GM12878 (cell line): Measurements from ENCODE around the gene STAMBPL1. TPM values are rescaled to one million over a fixed set of nuclear protein-coding genes. Genes with fewer than 3 reads are reported as not detected.

Experiments used
- ATAC-seq: fragments of 200-7000 bp; cut with Tn5 transposase; 3 replicates; pipeline ENCODE4 v1.9.1; 2020; ENCODE audit warnings: mild to moderate bottlenecking, moderate library complexity
- BruUV-seq: library from RNA; stranded (reverse); fragments of 400-500 nt; replicated peaks from 2 replicates; lab custom pipeline; 2021; lab: Mats Ljungman, UMichigan
- CTCF ChIA-PET: fragments of 300-600 bp; sonication (Branson Sonifier 250); formaldehyde crosslinking; extraction: SDS; loops from one replicate; lab custom pipeline; 2021; ENCODE audit warnings: inconsistent platforms; lab: Yijun Ruan, JAX
- POLR2A ChIA-PET: fragments of 350-600 bp; formaldehyde crosslinking; extraction: SDS; loops from one replicate; lab custom pipeline; 2021; ENCODE audit warnings: inconsistent platforms; lab: Charles Lee
- RAD21 ChIA-PET: fragments of 300-600 bp; sonication (Branson Sonifier 250); formaldehyde crosslinking; loops from one replicate; lab custom pipeline; 2023; ENCODE audit warnings: antibody characterized with exemption; ENCODE audit not compliant: unreplicated experiment; lab: Charles Lee
- SMC1A ChIA-PET: fragments of 300-600 bp; sonication (Branson Sonifier 250); formaldehyde crosslinking; loops from one replicate; lab custom pipeline; 2023; ENCODE audit not compliant: unreplicated experiment, uncharacterized antibody; lab: Charles Lee
- DNase-seq: peaks from one replicate; pipeline ENCODE4 v3.0.0-alpha.2; 2011; ENCODE audit warnings: low read depth, low spot score
- FAIRE-seq: peaks from 3 replicates; lab custom pipeline; 2011; peaks lifted over from hg19 to GRCh38; lab: Jason Lieb, UNC
- H2AFZ ChIP-seq: 2 replicates; pipeline ENCODE4 v1.6.0; 2011; ENCODE audit warnings: low read depth, low read length, control low read depth; ENCODE audit not compliant: control insufficient read depth
- H3K27ac ChIP-seq: 2 replicates; pipeline ENCODE4 v1.5.1; 2011; ENCODE audit warnings: control low read depth; ENCODE audit not compliant: control insufficient read depth, insufficient read depth
- H3K27me3 ChIP-seq, 2 experiments: replicated peaks in 1 of 2; 2 replicates each; pipeline versions ENCODE4 v1.6.0 to v1.6.1; 2011; ENCODE audit warnings: low read length in 1 of 2; ENCODE audit not compliant: control insufficient read depth in 2 of 2, insufficient read depth in 2 of 2
- H3K36me3 ChIP-seq, 2 experiments: 2 replicates each; pipeline ENCODE4 v1.5.1; 2011; ENCODE audit warnings: low read length in 1 of 2; ENCODE audit not compliant: control insufficient read depth in 2 of 2, insufficient read depth in 2 of 2
- H3K4me1 ChIP-seq: 2 replicates; pipeline ENCODE4 v1.6.1; 2011; ENCODE audit warnings: mild to moderate bottlenecking, low read length, moderate library complexity, mixed read lengths; ENCODE audit not compliant: control insufficient read depth, insufficient read depth
- H3K4me2 ChIP-seq: 2 replicates; pipeline ENCODE4 v1.6.0; 2011; ENCODE audit warnings: control low read depth; ENCODE audit not compliant: control insufficient read depth, insufficient read depth
- H3K4me3 ChIP-seq: fragments of 200-600 bp; sonication (generic); 2 replicates; pipeline ENCODE4 v1.5.1; 2016
- H3K79me2 ChIP-seq: 2 replicates; pipeline ENCODE4 v1.6.0; 2011; ENCODE audit warnings: low read length; ENCODE audit not compliant: control insufficient read depth, insufficient read depth
- H3K9ac ChIP-seq: 2 replicates; pipeline ENCODE4 v1.8.0; 2011; ENCODE audit warnings: low read length, control low read depth, mixed read lengths; ENCODE audit not compliant: control insufficient read depth, insufficient read depth
- H3K9me3 ChIP-seq: replicated peaks from 3 replicates; pipeline ENCODE4 v1.5.1; 2011; ENCODE audit warnings: mild to moderate bottlenecking, low read length; ENCODE audit not compliant: control insufficient read depth, insufficient read depth
- H4K20me1 ChIP-seq: 2 replicates; pipeline ENCODE4 v1.6.0; 2011; ENCODE audit not compliant: control insufficient read depth, insufficient read depth
- EED ChIP-seq: sonication (generic); IDR thresholded peaks from 2 replicates; pipeline ENCODE4 v1.6.1; 2016; ENCODE audit warnings: antibody characterized with exemption, low read depth
- ETV6 ChIP-seq, 2 experiments: fragments of 450-650 bp in 1 of 2; IDR thresholded peaks in 1 of 2; conservative IDR thresholded peaks in 1 of 2; 2 replicates each; pipeline ENCODE4 v1.6.1; 2014; ENCODE audit warnings: antibody characterized with exemption in 1 of 2, borderline replicate concordance in 1 of 2, low read depth in 1 of 2, mild to moderate bottlenecking in 1 of 2, moderate library complexity in 1 of 2
- KLF5 ChIP-seq: fragments of 450-650 bp; IDR thresholded peaks from 2 replicates; pipeline ENCODE4 v1.6.1; 2014; ENCODE audit warnings: mild to moderate bottlenecking; ENCODE audit not compliant: partially characterized antibody
- RUNX3 ChIP-seq: IDR thresholded peaks from 2 replicates; pipeline ENCODE4 v1.6.1; 2012; ENCODE audit warnings: low read length, inconsistent platforms
- SPI1 ChIP-seq: IDR thresholded peaks from 2 replicates; pipeline ENCODE4 v1.6.1; 2011; ENCODE audit warnings: low read depth, mild to moderate bottlenecking, low read length, moderate library complexity, borderline replicate concordance; ENCODE audit not compliant: insufficient read depth
- YY1 ChIP-seq: IDR thresholded peaks from 2 replicates; pipeline ENCODE4 v1.6.1; 2011; ENCODE audit warnings: low read depth, mild to moderate bottlenecking, low read length
- in situ Hi-C: fragments of 300-500 bp; cut with MboI; formaldehyde crosslinking; loops from 9 replicates; pipeline ENCODE4 v1.14.3; 2018; ENCODE audit warnings: mixed read lengths
- intact Hi-C: fragments of 100-400 bp; cut with micrococcal nuclease; formaldehyde crosslinking; loops from one replicate; pipeline ENCODE4 v1.14.2; 2022; ENCODE audit not compliant: unreplicated experiment
- polyA plus RNA-seq, 11 experiments: library from polyadenylated mRNA; depleted of rRNA in 4 of 11; unstranded in 6 of 11; stranded (reverse) in 5 of 11; fragments of >200 nt; fragmentation: Nextera tagmentation in 4 of 11; fragmentation: Illumina TruSeq in 1 of 11; extraction: Ambion mirVana in 4 of 11; extraction: Trizol in 1 of 11; gene quantifications; 1 replicate in 1 of 11; 2 replicates in 10 of 11; pipeline versions ENCODE4 v1.2.1 to v1.2.3, GENCODE V29; 2011 to 2016; ENCODE audit warnings: inconsistent platforms in 2 of 11, missing spikeins in 2 of 11, low read depth in 1 of 11
- total RNA-seq, 4 experiments: library from RNA; depleted of rRNA in 3 of 4; stranded (reverse); fragments of >200 nt in 3 of 4; fragmentation: Illumina TruSeq in 1 of 4; extraction: Trizol in 1 of 4; gene quantifications; 2 replicates each; pipeline versions ENCODE4 v1.2.1 to v1.2.3, GENCODE V29; 2013 to 2021
- TF ChIP-seq, protein P1 (sequence below): fragments of 150-350 bp; IDR thresholded peaks from 2 replicates; pipeline ENCODE4 v1.6.1; 2016; ENCODE audit warnings: low read depth, low read length
- TF ChIP-seq, protein P2 (sequence below): IDR thresholded peaks from 2 replicates; pipeline ENCODE4 v1.6.1; 2012; ENCODE audit warnings: improper control_type of control experiment, low read depth, low read length; ENCODE audit not compliant: insufficient replicate concordance
- TF ChIP-seq, protein P3 (sequence below): fragments of 450-650 bp; formaldehyde crosslinking; IDR thresholded peaks from 2 replicates; pipeline ENCODE4 v1.4.0; 2022; ENCODE audit warnings: mild to moderate bottlenecking, moderate library complexity

The STAMBPL1 gene
- total and polyA plus RNA-seq, 10 of the 15 experiments (the other 5 are each of a cell fraction or from before 2014, with no cell fraction given): 7.5 to 44.1 (median 25.4) TPM

DNA sequence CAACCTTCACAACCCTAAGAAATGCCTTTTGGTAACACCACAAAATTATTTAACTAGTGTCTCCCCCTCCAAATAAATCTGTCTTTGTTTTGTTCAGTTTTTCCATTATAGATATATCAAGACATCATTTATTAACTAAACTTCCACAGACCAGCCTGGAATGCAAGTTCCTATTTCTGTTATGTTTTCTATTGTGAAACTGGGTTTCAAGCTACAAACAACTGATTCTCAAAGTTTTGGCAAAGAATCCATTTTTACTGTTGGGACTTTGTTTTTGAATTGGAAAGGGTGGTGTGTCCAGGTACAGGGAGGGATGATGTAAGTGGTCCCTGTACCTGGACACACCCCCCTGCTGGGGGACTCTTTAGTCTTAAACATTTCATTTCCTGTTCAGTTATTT is 36.2 kb downstream of the STAMBPL1 start:
- no peak for ATAC-seq
- H3K9ac ChIP-seq: no peak overlapping the region

More for the DNA sequence above, 36.2 kb downstream of the STAMBPL1 start:
- ChIA-PET RAD21 (no interaction called here), CTCF (interaction anchor here (0.9 kb wide), 1 partner anchor 17 kb away, joined by 3 read pairs; no protein-coding TSS in a partner anchor), SMC1A (interaction anchor here (1.2 kb wide), 1 partner anchor 16 kb away, joined by 4 read pairs; no protein-coding TSS in a partner anchor), POLR2A (interaction anchor here (1.2 kb wide), 1 partner anchor 29 kb away, joined by 3 read pairs; no protein-coding TSS in a partner anchor)
- BruUV-seq: no TSS peak
- Histone ChIP-seq H3K27me3 (no peaks in the 10 kb centered on the region), H3K4me1 (no peaks in the 10 kb centered on the region), H3K27ac (no peak overlapping the region), H3K79me2 (no peaks in the 10 kb centered on the region), H4K20me1 (no peaks in the 10 kb centered on the region), H3K4me2 (no peak overlapping the region), H3K4me3 (no peak overlapping the region), H3K9me3 (no peaks in the 10 kb centered on the region), H2AFZ (no peak overlapping the region), H3K36me3 (peaks cover 4 to 13% of the 10 kb centered on the region in 2 experiments; a peak in 3 of 4 replicates)
- no peak for FAIRE-seq
- no peak for DNase-seq
- in situ Hi-C loops (no loop called here), intact Hi-C loops (no loop called here)
- TF ChIP-seq KLF5 (no peak), RUNX3 (no peak), ETV6 (conservative IDR thresholded peaks at IDR 0.05 in 1 of 2, IDR thresholded peaks at IDR 0.05 in 1 of 2; ENCODE audit: borderline replicate concordance in 1 of 2, low read depth in 1 of 2) (no peak), SPI1 (no peak), EED (no peak), YY1 (no peak)
- TF ChIP-seq, protein P1, sequence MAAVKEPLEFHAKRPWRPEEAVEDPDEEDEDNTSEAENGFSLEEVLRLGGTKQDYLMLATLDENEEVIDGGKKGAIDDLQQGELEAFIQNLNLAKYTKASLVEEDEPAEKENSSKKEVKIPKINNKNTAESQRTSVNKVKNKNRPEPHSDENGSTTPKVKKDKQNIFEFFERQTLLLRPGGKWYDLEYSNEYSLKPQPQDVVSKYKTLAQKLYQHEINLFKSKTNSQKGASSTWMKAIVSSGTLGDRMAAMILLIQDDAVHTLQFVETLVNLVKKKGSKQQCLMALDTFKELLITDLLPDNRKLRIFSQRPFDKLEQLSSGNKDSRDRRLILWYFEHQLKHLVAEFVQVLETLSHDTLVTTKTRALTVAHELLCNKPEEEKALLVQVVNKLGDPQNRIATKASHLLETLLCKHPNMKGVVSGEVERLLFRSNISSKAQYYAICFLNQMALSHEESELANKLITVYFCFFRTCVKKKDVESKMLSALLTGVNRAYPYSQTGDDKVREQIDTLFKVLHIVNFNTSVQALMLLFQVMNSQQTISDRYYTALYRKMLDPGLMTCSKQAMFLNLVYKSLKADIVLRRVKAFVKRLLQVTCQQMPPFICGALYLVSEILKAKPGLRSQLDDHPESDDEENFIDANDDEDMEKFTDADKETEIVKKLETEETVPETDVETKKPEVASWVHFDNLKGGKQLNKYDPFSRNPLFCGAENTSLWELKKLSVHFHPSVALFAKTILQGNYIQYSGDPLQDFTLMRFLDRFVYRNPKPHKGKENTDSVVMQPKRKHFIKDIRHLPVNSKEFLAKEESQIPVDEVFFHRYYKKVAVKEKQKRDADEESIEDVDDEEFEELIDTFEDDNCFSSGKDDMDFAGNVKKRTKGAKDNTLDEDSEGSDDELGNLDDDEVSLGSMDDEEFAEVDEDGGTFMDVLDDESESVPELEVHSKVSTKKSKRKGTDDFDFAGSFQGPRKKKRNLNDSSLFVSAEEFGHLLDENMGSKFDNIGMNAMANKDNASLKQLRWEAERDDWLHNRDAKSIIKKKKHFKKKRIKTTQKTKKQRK: no peak
- TF ChIP-seq, protein P2, sequence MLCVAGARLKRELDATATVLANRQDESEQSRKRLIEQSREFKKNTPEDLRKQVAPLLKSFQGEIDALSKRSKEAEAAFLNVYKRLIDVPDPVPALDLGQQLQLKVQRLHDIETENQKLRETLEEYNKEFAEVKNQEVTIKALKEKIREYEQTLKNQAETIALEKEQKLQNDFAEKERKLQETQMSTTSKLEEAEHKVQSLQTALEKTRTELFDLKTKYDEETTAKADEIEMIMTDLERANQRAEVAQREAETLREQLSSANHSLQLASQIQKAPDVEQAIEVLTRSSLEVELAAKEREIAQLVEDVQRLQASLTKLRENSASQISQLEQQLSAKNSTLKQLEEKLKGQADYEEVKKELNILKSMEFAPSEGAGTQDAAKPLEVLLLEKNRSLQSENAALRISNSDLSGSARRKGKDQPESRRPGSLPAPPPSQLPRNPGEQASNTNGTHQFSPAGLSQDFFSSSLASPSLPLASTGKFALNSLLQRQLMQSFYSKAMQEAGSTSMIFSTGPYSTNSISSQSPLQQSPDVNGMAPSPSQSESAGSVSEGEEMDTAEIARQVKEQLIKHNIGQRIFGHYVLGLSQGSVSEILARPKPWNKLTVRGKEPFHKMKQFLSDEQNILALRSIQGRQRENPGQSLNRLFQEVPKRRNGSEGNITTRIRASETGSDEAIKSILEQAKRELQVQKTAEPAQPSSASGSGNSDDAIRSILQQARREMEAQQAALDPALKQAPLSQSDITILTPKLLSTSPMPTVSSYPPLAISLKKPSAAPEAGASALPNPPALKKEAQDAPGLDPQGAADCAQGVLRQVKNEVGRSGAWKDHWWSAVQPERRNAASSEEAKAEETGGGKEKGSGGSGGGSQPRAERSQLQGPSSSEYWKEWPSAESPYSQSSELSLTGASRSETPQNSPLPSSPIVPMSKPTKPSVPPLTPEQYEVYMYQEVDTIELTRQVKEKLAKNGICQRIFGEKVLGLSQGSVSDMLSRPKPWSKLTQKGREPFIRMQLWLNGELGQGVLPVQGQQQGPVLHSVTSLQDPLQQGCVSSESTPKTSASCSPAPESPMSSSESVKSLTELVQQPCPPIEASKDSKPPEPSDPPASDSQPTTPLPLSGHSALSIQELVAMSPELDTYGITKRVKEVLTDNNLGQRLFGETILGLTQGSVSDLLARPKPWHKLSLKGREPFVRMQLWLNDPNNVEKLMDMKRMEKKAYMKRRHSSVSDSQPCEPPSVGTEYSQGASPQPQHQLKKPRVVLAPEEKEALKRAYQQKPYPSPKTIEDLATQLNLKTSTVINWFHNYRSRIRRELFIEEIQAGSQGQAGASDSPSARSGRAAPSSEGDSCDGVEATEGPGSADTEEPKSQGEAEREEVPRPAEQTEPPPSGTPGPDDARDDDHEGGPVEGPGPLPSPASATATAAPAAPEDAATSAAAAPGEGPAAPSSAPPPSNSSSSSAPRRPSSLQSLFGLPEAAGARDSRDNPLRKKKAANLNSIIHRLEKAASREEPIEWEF: no peak
- TF ChIP-seq, protein P3, sequence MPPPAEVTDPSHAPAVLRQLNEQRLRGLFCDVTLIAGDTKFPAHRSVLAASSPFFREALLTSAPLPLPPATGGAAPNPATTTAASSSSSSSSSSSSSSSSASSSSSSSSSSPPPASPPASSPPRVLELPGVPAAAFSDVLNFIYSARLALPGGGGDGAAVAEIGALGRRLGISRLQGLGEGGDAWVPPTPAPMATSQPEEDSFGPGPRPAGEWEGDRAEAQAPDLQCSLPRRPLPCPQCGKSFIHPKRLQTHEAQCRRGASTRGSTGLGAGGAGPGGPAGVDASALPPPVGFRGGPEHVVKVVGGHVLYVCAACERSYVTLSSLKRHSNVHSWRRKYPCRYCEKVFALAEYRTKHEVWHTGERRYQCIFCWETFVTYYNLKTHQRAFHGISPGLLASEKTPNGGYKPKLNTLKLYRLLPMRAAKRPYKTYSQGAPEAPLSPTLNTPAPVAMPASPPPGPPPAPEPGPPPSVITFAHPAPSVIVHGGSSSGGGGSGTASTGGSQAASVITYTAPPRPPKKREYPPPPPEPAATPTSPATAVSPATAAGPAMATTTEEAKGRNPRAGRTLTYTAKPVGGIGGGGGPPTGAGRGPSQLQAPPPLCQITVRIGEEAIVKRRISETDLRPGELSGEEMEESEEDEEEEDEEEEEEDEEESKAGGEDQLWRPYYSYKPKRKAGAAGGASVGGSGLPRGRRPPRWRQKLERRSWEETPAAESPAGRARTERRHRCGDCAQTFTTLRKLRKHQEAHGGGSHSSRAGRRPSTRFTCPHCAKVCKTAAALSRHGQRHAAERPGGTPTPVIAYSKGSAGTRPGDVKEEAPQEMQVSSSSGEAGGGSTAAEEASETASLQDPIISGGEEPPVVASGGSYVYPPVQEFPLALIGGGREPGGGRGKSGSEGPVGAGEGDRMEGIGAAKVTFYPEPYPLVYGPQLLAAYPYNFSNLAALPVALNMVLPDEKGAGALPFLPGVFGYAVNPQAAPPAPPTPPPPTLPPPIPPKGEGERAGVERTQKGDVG (CRISPR knock-in tag): no peak
